Chondrocyte (in vitro differentiated cells): Measurements from ENCODE around the gene DGKG. TPM values are rescaled to one million over a fixed set of nuclear protein-coding genes. Genes with fewer than 3 reads are reported as not detected.

Source experiments
- DNase-seq: peaks from one replicate; pipeline ENCODE4 v3.0.0; 2021; ENCODE audit warnings: mixed read lengths, low spot score
- H3K27ac Mint-ChIP-seq: one replicate; pipeline ENCODE4 v1.8.0; 2021; ENCODE audit warnings: mild to moderate bottlenecking, moderate library complexity, mixed read lengths; ENCODE audit not compliant: unreplicated experiment
- H3K27me3 Mint-ChIP-seq: 2 replicates; pipeline ENCODE4 v1.8.0; 2021; ENCODE audit warnings: low read depth, mixed read lengths
- H3K36me3 Mint-ChIP-seq: 2 replicates; pipeline ENCODE4 v1.8.0; 2021; ENCODE audit warnings: low read depth, mixed read lengths
- H3K4me1 Mint-ChIP-seq: 2 replicates; pipeline ENCODE4 v1.8.0; 2021; ENCODE audit warnings: low read depth, mild to moderate bottlenecking, mixed read lengths
- H3K4me3 Mint-ChIP-seq: one replicate; pipeline ENCODE4 v1.8.0; 2021; ENCODE audit warnings: mild to moderate bottlenecking, moderate library complexity, mixed read lengths; ENCODE audit not compliant: unreplicated experiment
- H3K9me3 Mint-ChIP-seq: 2 replicates; pipeline ENCODE4 v1.8.0; 2021; ENCODE audit warnings: low read depth, mixed read lengths
- total RNA-seq: library from RNA; stranded (reverse); gene quantifications from 3 replicates; pipeline ENCODE4 v1.2.1, GENCODE V29; 2021
- TF ChIP-seq, protein P1 (sequence below): fragments of 200-600 bp; sonication (generic); IDR thresholded peaks from 2 replicates; pipeline ENCODE4 v1.5.0; 2021; ENCODE audit warnings: antibody characterized with exemption, mild to moderate bottlenecking, moderate library complexity

The DGKG gene
- total RNA-seq, 1 donor from 2014 or later = 1.6 TPM

DNA sequence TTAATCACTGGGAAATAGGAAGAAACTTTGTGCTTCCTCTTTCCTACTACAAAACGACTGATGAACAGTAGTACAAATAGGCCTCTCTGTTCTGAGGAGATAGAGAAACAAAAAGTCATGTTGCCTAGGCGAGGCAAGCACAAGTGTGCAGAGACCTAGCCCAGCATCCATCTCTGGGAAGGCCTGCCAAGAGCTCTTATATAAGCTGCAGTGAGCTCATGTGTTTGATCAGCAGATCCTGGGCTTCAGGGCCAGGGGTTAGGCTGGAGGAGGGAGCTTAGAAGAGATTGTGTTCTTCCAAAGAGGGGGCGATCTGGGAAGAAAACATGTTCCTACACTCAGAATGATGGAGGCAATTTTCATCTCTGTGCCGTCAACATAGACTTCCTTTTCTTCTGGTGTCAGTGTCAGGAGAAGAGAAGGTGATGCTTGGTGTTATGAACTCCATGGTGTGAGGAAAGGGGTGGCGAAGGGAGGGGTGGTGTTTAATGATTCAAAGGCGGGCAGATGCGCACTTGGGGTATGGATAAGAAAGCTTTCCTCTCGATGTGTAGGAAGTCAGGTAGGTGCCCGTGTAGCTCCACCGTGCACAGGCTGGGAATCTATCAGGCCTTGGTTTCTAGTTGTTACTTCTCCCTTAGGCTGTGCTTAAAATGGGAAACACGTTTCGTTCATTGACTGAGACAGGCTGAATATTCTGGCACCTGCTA lies 223.6 kb downstream of the DGKG start:
- TF ChIP-seq, protein P1, sequence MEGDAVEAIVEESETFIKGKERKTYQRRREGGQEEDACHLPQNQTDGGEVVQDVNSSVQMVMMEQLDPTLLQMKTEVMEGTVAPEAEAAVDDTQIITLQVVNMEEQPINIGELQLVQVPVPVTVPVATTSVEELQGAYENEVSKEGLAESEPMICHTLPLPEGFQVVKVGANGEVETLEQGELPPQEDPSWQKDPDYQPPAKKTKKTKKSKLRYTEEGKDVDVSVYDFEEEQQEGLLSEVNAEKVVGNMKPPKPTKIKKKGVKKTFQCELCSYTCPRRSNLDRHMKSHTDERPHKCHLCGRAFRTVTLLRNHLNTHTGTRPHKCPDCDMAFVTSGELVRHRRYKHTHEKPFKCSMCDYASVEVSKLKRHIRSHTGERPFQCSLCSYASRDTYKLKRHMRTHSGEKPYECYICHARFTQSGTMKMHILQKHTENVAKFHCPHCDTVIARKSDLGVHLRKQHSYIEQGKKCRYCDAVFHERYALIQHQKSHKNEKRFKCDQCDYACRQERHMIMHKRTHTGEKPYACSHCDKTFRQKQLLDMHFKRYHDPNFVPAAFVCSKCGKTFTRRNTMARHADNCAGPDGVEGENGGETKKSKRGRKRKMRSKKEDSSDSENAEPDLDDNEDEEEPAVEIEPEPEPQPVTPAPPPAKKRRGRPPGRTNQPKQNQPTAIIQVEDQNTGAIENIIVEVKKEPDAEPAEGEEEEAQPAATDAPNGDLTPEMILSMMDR = no peak
- Mint-ChIP-seq H3K9me3 (no peaks in the 10 kb centered on the region), H3K4me3 (no peak overlapping the region), H3K27ac (no peak overlapping the region), H3K4me1 (peaks cover 8% of the 10 kb centered on the region), H3K27me3 (peaks cover 7% of the 10 kb centered on the region), H3K36me3 (peaks cover 1% of the 10 kb centered on the region)
- DNase-seq = no peak

DNA sequence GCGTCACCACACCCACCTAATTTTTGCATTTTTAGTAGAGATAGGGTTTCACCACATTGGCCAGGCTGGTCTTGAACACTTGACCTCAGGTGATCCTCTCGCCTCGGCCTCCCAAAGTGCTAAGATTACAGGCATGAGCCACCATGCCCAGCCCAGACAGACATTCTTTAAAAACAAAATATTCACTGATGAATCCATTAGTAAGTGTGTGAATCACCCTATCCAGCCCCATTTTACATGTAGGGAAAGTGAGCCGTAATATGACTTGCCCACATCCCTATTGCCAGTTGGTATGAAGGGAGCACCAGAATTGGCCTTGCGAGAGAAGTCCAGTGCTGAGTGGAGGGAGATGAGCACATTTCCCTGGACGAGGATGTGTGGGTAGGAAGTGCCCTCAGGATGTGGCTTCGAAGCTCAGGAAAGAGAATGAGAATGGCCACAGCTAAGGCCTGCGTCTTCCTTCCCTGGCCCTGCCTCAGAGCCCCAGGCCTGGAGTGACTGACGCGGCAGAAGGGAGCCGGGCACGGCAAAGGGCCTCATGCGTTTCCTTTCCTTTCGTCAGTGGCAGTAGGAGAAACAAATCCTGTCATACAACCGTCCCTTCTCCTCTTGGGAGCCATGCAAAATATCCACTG lies 224.9 kb downstream of the DGKG start:
- Mint-ChIP-seq H3K4me1 (peaks cover 5% of the 10 kb centered on the region), H3K36me3 (peaks cover 1% of the 10 kb centered on the region), H3K27me3 (peaks cover 3% of the 10 kb centered on the region)

DNA sequence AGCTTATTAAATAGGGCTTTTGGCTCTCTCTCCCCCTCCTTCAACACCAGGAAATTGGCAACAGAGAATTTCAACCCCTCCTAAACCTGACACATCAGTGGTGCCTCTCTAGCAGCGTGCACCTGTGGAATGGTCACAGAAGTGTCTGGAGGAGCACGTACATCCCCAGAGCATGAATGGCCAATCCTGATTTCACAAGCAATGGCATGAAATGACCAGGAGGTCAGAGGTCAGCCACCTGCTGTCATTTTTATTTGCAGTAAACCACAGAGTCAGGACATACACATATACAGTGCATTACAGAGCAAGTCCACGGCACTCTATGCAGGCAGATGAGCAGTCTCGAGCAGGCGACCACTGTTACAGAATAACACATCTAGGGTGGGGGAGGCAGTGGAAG lies 228.1 kb downstream of the DGKG start:
- Mint-ChIP-seq H3K9me3 (no peaks in the 10 kb centered on the region), H3K4me3 (no peak overlapping the region), H3K27me3 (peaks cover 6% of the 10 kb centered on the region), H3K4me1 (peaks cover 5% of the 10 kb centered on the region), H3K27ac (no peak overlapping the region), H3K36me3 (peaks cover 1% of the 10 kb centered on the region)
- TF ChIP-seq, protein P1 = no peak
- no peak for DNase-seq

More for the DNA sequence above, 224.9 kb downstream of the DGKG start:
- Mint-ChIP-seq H3K27ac (no peak overlapping the region), H3K9me3 (no peaks in the 10 kb centered on the region), H3K4me3 (no peak overlapping the region)
- TF ChIP-seq, protein P1 = no peak
- DNase-seq = no peak

DNA sequence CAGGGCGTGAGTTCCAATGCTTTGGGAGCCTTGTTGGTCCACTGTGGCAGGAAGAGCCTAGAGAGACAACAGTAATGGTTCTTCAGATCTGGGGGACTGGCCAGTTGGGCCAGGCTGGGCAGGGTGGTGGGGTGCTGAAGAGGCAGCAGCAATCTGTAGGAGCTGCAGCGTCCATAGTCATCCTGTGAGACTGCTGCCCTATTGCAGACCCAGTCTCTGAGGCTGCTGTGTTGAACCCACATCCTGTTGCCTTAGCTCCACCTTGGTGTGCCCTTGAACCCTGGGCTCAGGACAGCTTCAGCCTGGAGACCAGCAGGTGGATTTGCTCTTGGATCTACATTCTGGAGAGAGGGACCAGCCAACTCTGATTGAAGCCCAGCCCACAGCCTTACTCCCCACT lies 229.5 kb downstream of the DGKG start:
- Mint-ChIP-seq H3K36me3 (peaks cover 1% of the 10 kb centered on the region), H3K4me3 (no peak overlapping the region), H3K4me1 (peaks cover 5% of the 10 kb centered on the region), H3K27me3 (peaks cover 8% of the 10 kb centered on the region), H3K9me3 (no peaks in the 10 kb centered on the region), H3K27ac (no peak overlapping the region)
- no peak for DNase-seq
- TF ChIP-seq, protein P1 = no peak

DNA sequence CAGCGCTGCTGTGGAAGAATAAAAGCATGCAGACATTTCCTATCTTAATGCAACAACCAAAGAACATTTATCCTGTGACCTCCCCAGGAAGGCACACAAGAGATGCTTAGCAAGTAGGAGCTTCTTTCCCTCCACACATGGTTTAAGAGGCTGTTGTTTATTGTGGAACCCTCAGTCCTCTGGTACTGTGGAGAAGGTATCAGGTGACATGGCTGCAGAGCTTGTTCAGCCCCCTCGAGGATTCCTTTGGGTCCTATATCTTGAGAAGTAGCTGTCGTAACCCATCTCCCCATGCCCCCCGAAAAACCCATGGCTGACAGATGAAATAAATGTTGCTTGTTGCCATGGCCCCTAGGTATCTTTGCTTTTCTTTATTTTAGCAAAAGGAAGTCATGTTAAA lies 232.8 kb downstream of the DGKG start:
- Mint-ChIP-seq H3K9me3 (no peaks in the 10 kb centered on the region), H3K27me3 (peaks cover 8% of the 10 kb centered on the region), H3K27ac (no peak overlapping the region), H3K4me3 (no peak overlapping the region), H3K4me1 (peaks cover 8% of the 10 kb centered on the region), H3K36me3 (no peaks in the 10 kb centered on the region)
- no peak for DNase-seq
- TF ChIP-seq, protein P1 = no peak
